GM19043 (cell line): Measurements from ENCODE around the gene PTX3.

ENCODE experiments used
- ATAC-seq: cut with Tn5 transposase; IDR thresholded peaks from one replicate; pipeline ENCODE4 v1.9.1; 2021; ENCODE audit warnings: low read depth; ENCODE audit not compliant: unreplicated experiment

Gene PTX3

DNA sequence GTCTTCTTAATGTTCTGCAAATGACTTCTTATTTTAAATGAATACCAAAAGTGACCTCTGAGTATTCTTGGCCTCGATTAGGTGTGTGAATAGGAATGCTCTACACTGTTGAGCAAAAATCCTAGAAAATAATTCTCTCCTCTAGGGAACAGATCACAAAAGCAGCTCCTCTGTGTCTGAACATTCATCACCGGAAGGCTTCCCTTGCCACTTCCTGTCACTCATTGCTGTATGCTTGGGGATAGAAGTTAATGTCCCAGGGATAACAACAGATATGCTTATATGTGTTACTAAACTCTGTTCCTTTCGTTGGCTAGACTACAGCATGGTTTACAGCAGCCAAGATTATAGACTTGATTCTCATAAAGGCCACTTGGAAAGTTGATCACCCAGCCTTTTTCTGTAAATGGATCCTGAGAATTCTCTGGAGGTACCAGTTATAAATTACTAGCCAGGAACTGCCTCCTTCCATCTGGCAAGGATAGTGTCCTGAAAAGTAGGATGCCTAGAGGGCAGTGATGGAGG is 16.0 kb upstream of the PTX3 start:
- no peak for ATAC-seq

DNA sequence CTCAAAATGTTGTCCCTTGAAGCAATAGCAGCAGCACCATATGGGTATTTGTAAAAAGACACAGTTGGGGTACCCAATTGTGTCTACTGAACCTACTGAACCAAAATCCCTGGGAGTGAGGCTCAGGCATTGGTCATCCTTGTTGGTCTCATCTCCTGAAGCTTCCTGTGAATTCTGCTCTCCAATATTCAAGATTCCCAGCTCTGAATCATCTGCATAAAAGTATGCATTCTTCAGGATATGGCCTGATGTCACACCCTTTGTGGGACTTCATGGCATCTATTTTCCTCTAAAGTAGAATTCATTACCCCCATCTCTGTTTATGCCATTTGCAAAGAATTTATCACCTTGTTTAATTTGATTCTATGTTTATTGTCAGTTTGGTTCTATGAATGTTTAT is 13.3 kb upstream of the PTX3 start:
- no peak for ATAC-seq

DNA sequence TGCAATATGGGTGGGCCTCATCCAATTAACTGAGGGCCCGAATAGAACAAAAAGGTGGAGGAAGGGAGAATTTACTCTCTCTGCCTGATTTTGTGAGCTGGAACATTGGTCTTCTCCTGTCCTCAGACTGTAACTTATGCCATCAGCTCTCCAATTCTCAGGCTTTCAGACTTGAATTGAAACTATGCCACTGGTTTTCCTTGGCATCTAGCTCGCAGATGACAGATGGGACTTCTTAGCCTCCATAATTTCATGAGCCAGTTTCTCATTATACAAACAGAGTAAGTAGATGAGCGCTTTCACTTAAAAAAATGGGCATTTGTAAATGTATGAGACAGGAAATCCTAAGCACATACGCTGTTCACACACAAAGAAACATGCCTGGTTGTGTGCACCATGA is 8.7 kb upstream of the PTX3 start:
- no peak for ATAC-seq

DNA sequence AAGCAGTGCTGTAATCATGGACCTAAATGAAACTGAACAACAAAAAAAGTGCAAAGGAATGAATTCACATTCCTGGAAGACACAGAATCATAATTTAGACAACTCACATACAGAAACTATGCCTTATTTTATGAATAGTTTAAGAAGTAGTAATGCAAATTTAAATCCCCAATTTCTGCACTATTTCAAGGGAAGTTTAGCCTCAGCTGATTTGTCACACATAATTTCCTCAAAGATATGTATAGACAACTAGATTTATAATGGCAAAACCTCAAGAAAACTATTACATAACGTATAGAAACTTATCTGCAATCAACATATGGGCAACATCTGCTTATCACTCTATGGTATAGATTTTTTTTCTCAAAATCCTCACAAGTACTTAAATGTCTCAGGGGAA is 7.8 kb upstream of the PTX3 start:
- no peak for ATAC-seq

DNA sequence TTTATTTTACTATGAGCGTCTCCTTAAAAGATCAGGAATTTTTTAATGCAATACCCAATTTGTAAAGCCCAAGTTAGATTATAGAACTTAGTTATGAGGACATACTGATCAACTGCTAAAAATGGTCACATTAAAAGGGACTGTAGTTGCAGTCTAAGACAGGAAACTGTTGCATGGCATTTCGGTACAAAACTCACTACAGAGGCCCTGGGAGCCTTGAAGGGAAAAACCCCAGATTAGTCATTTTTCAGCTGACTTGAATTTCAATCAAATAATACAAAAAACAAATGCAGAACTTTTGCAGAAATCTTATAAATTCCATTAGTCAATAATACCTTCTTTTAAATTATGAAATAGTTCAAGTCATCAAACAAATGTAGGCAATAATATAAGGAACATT is 6.9 kb upstream of the PTX3 start:
- ATAC-seq, result no peak

DNA sequence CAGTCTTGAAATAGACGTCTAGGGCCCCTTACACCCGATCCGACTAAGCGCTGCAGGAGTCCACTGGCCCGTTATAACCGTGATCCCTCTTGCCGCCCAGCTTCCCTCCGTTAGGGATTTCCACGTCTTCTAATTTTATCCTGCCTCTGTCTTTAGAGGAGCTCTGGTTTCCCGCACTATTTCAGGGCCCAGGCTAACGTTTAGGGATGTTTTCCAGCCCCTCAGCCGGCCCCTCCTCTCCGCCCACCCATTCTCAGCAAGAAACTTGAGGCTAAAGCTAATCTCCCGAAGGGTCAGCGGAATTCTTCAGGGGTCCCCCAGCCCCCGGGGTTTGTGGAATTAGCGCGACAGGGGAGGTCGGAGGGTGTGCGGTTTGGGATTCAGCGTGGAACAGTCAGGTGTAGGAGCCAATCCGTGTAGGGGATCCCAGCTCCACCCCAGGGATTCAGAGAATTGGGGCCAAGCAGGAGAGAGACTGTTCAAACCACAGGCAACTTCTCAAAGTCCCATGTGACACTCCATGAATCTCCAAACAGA is 1.6 kb downstream of the PTX3 start:
- no peak for ATAC-seq

DNA sequence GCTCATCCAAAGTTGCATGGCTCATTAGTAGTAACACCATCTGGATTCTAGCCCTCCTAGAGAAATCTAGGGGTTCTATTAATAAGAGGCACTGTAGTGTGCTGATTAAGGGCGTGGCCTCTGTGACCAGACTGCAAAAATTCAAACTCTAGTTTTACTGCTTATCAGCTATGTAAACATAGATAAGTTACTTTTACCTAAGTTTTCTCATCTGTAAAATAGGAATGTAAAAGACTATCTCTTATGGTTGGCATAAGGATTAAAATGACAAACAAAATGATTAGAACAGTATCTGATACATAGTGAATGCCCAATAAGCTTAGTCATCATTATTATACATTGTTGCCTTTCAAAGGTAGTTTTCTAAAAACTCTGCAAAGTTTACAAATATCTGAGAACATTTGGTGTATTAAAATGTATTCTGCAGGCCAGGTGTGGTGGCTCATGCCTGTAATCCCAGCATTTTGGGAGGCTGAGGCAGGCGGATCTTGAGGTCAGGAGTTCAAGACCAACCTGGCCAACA is 4.5 kb downstream of the PTX3 start:
- no peak for ATAC-seq

DNA sequence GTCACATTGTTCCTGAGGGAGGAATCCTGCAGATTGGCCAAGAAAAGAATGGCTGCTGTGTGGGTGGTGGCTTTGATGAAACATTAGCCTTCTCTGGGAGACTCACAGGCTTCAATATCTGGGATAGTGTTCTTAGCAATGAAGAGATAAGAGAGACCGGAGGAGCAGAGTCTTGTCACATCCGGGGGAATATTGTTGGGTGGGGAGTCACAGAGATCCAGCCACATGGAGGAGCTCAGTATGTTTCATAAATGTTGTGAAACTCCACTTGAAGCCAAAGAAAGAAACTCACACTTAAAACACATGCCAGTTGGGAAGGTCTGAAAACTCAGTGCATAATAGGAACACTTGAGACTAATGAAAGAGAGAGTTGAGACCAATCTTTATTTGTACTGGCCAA is 6.1 kb downstream of the PTX3 start:
- ATAC-seq, result no peak

DNA sequence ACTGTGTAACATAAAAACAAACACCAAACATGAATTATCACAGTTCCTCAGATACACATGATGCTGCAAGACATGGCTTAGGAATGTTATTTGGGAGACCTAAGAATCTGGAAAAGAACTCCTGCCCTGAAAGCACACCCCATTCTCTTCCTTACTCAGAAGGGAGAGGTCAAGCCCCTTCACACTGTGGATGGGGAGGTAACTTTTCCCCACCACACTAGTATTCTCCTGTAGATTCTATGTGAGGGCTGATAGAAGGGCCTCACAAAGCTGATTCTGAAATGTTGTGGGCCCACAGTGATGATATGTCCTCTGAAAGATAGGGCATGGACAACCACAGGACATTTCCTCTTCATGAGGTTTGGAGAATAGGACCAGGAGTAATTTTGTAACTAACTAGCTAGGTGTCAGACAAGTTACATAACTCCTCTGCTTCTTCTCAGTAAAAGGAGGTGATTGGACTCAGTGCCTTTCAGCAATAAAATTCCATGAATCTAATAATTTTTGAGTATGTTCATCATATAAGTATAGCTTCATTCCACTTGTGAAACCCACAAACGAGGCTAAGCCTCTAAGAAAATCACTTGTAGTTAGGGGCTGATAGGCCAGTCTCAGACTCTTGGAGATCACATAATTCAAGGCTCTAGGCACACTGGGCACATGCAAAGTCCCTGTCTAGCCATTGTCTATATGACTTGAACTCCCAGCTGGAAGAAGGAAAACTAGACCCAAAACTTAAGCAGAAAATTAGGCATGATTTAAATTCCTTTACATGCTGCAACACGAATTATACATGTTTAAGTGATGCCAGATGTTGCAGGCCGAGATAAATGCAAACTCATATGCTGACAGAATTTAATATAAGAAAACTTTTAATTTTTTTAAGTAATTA is 7.5 kb downstream of the PTX3 start:
- ATAC-seq, result no peak

DNA sequence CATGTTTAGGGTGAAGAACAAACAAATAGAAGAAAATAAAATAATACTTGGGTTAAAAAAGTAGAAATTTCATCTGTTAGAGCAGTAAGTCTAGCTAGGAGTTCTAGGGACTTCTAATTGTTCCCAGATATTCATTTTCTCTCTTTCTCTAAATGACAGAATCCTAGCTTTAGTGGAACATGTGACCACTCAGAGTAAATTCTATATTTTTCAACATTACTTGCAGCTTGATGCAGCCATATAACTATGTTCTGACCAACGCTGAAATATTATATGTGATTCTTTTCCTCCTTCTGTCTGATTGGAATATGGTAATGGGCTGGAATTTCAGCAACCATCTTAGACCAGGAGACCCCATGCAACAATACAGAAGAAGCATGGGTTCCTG is 8.1 kb downstream of the PTX3 start:
- no peak for ATAC-seq

DNA sequence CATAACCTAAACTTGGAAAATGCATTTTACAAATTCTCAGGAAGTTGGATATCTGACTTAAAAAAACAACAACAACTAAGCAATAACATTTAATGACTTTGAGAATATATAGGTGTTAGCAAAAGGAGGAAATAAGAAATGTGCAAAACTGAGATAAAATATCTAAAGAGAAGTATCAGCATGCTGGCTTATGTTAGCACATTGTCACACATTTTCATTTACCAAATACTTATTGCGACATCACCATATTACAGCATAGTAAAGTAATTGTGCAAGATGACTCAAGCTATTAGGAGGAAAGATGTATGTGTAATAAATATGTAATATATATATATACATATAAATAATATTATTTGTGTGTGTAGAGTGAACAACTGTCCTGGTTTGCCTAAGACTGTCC is 9.2 kb downstream of the PTX3 start:
- ATAC-seq, result no peak

DNA sequence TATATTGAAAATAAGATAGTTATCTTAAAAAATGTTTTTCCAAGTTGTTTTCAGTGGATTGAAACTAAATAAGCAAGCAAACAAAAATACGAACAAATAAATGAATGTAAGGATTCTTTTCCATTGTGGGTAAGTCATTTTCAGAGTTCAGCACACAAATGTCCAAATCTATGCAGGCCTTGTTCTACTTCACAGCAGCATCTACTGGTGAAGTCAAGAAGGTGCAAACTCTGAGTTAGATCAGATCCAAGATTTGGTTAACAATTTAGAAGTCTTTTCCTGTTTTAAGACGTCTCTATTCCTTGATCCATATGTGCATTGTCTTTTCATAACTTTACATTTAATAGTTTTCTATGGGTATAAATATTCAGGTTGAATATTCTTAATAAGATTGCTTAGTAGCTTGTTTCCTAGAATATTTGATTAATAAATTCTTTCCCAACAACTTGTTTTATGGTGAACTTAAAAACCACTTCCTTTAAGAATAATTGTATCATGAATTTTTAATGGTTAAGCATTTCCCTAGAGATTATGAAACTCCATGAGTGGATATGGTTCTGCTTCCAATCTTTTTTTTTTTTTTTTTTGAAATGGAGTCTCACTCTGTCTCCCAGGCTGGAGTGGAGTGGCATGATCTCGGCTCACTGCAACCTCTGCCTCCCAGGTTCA is 10.5 kb downstream of the PTX3 start:
- ATAC-seq, result no peak

DNA sequence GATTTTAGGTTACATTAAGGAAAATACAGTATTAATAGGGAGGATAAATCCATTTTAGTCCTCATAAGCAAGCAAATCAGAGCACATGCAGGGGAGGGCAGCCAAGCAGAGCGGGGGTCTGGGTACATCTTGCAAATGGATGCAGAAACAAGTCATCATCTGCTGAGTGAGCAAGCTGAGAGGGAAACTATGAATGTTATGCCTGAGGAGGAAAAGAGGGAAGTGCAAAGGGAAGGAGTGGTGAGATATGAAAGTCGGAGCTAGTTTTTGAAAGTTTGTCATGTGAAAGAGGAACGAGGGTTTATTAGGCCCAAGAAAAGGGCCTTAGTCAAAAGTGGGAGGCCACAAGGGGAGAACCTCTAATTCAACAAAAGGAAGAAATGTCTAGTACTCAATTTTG is 15.4 kb downstream of the PTX3 start:
- ATAC-seq, result no peak

DNA sequence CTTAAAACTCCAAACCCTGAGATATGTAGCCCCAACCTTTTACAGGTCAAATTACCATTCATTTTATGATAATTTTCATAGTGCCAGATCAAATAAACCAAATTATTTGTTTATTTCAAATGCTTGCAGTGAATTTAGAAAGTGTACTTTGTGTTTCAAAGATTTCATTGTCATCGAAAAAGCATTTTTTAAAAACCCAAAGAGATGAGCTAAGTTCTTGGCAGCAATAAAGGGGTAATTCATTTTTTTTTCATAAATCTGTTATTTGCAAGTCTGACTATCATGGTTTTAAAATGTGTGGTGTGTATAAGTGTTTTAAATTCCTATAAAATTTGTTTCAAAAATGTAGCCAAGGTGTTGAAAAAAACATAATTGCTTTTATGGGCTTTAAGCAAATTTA is 17.2 kb downstream of the PTX3 start:
- no peak for ATAC-seq

DNA sequence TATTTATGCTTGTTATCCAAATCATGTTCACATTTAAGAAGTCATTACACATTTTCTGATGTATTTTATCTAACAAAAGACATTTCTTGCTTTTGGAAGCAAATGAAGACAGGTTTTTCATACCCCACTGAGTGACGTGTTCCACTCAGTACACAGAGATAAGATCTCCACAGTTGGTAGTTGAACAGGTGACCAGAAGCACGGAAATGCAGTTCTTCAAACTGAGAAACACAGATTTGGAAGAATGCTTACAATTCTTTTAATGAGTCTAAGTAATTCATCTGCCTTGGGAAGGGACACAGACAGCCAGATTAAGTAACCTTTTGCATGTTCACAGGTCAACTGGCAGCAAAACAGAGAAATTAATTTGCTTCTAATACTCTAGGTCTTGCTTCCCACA is 23.1 kb downstream of the PTX3 start:
- no peak for ATAC-seq

DNA sequence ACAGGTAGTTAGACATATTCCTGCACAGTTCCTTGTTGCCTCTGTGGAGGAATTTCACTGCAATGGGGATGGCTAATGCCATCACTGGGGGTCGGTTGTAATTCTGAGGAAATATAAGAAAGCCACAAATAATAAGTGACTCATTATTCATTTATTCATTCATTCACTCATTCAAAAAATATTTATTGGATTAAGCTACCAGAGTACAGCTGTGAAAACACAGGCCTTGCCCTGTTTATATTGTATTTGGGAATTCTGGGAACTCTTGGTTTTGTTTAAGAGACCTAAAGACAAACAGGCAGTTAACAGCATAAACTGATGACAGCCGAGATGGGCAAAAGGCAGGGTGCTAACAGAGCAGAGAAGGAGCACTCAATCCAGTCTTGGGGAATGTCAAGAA is 23.6 kb downstream of the PTX3 start:
- ATAC-seq, result no peak

DNA sequence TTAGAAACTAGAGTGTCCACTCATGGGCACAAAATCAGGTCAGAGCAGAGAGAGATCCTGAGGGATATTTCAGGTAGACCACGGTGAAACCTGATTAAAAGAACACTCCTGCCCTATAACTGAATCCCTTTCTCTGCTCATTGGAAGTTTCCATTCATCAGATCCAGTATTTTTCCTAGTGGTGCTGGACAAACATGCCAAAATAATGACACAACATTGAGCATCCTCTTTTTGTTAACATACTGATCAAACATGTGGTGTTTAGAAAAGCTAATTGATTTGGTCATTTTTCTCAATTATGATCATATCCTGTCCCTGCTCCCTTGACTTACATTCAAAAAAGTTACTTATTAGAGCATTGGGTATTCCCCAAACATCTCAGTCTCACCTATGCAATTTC is 27.2 kb downstream of the PTX3 start:
- ATAC-seq, result no peak

DNA sequence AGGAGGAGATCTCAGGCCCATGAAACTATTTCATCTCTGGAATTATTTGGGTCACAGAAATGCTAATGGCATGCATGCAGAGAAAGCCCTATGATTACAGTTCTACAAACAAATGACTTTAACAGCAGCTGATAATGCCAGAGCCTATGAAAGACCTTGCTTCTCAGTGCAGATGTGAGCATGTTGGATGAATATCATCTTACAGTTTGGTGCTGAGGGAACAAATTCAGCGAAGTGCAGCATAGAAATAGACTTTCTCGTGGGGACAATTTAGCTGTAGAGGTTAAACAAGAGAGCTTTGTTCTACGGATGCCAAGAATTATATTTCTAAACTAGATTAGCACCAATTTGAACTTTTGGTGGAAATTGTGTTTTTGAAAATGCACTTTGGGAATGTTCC is 27.7 kb downstream of the PTX3 start:
- ATAC-seq, result no peak

DNA sequence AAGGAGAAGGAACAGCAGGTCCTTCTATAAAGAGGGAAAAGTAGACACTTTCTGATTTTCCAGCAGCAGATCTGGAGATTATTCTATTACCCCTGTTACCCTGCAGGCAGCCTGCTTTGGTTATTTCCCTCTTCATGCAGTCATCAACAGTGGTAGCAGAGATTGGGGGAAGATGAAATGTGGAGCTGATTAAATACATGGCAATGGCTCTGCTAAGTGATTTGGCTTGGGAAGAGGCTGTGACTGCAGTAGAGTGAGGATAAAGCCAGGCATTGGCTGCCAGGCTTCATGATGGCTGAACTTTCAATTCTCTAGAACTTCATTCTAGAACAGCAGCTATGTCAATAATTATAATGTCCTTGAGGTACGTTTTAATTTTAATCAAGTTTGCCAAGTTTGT is 29.1 kb downstream of the PTX3 start:
- ATAC-seq, result no peak

DNA sequence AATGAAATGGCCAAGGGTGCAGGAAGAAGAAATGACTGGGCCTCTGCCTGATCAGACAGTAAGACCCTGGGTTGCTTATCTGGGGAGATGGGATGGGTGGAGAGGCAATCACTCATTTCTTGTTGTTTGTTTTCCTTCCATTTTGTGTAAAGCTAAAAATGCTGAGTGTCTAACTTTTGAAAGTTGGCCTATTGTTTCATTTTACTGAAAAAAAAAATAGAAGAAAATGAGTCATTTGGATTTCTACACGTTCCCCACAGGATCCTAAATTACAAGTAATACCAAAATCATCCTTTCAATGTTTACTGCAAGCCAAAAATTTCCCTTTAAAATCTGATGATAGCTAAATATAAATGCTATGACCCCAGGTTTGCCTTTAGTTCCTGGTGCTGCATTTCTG is 30.6 kb downstream of the PTX3 start:
- no peak for ATAC-seq

DNA sequence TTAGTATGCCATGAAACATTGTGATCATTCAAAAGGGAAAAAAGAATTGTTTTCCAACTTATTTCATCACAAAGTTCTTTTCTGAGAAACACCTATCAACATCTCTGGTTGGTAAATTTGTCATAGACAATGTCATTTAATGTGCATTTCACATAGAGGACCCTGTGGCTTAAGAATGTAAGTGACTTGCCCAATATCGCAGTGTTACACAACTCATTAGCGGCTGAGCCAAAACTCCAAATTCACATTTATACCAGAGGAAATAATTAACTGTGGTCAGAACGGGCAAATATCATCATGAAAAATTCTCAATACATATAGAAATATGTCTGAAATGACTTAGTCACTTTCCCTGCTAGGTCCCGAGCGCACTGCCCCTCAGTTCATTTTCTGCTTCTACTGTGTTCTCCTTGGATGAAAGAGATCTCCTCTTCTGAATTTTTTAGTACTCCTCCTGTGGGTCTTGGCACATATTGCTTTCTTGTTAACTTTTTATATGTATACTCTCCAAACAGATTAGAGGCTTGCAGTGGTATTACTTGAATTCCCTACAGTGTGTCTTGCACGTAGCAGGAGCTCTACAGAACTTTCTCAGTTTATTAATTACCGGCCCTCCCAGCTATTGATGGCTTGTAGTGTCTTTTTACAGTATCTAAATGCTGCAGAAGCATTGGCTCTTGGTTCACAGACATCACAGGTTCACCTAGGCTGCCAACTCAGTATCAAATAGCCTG is 33.1 kb downstream of the PTX3 start:
- no peak for ATAC-seq
